Measurements from ENCODE around the gene NSUN3.
"Not testable (repeated sequence)": the region's sequence is repeated elsewhere in the genome, so short reads cannot be mapped to it uniquely, and the experiment has no call there.

NSUN3 gene

DNA sequence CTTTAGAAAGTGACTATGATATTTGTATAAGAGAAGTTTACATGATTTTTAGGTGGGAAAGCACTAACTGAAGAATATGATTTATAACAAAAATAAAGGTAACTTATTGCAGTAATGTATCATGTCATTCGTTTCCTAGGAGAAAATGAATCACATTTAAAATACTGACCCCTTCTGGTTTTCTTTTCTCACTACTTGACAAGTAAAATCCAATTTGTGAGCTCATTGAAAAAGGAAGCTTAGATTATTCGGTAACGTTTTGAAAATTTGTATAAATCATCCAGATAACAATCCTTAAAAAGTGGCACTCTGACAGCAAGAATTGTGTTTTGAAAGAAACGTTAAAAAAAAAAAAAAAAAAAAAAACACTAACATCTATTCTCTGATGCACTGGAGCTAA, 39.0 kb downstream of the NSUN3 start:
- TF ChIP-seq, protein P1, sequence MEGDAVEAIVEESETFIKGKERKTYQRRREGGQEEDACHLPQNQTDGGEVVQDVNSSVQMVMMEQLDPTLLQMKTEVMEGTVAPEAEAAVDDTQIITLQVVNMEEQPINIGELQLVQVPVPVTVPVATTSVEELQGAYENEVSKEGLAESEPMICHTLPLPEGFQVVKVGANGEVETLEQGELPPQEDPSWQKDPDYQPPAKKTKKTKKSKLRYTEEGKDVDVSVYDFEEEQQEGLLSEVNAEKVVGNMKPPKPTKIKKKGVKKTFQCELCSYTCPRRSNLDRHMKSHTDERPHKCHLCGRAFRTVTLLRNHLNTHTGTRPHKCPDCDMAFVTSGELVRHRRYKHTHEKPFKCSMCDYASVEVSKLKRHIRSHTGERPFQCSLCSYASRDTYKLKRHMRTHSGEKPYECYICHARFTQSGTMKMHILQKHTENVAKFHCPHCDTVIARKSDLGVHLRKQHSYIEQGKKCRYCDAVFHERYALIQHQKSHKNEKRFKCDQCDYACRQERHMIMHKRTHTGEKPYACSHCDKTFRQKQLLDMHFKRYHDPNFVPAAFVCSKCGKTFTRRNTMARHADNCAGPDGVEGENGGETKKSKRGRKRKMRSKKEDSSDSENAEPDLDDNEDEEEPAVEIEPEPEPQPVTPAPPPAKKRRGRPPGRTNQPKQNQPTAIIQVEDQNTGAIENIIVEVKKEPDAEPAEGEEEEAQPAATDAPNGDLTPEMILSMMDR (IDR thresholded peaks at IDR 0.05; ENCODE audit: control insufficient read depth, extremely low read depth, insufficient read depth): 0 out of 2 replicates have a peak, but pooled peaks have one; percentile 5
- no peak overlapping the region for H3K4me3 ChIP-seq (ENCODE audit: low read depth, low read length)
- no peak for DNase-seq (ENCODE audit: low read depth)

DNA sequence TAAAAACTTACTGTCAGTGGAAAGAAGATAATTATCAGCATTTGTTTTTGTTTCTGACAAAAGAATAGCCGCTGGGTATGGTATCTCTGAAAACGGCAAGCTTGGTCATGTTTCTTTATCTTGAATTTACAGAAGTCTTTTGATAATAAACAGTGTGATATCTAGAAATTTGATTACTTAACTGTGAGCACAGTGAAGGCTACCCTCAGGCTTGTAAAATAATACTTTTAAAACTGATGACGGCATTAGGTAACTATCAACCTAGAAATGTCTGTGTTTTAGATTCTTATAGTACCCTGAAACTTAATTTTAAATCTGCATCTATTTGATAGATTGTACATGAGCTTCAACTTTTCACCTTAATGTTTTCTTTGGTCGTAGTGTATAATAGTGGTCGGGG, 43.4 kb downstream of the NSUN3 start:
- no peak for DNase-seq (ENCODE audit: low read depth)
- no peak overlapping the region for H3K4me3 ChIP-seq (ENCODE audit: low read depth, low read length)
- TF ChIP-seq, protein P1 (IDR thresholded peaks at IDR 0.05; ENCODE audit: control insufficient read depth, extremely low read depth, insufficient read depth): no peak

DNA sequence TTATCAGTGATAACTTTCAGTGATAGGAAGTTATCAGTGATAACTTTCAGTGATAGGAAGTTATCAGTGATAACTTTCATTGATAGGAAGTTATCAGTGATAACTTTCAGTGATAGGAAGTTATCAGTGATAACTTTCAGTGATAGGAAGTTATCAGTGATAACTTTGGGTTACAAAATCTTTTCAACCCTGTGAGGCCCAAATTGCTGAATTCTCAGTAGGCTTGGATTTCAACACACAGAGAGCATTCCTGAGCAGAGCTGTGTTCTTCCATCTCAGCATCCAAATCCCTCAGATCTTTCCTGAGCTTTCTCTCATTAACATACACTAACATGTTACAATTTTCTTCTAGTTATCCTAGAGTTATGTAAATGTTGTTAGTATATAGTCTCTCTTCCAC, 47.4 kb downstream of the NSUN3 start:
- DNase-seq (ENCODE audit: low read depth); H3K4me3 ChIP-seq (ENCODE audit: low read depth, low read length): not testable (repeated sequence)

DNA sequence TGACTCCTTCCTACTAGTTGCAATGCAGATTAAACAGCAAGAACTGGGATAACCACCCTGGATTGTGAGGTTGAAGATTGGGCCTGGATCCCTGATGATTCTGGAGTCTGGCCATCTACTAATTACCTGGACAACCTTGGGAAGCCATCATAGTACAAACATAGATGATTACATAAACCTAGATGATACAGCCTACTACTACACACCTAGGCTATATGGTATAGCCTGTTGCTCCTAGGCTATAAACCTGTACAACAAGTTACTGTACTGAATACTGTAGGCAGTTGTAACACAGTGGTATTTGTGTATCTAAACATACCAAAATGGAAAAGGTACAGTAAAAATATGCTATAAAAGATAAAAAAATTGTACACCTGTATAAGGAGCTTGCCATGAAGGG, 48.0 kb downstream of the NSUN3 start:
- no peak overlapping the region for H3K4me3 ChIP-seq (ENCODE audit: low read depth, low read length)
- no peak for DNase-seq (ENCODE audit: low read depth)
- TF ChIP-seq, protein P1 (IDR thresholded peaks at IDR 0.05; ENCODE audit: control insufficient read depth, extremely low read depth, insufficient read depth): no peak

DNA sequence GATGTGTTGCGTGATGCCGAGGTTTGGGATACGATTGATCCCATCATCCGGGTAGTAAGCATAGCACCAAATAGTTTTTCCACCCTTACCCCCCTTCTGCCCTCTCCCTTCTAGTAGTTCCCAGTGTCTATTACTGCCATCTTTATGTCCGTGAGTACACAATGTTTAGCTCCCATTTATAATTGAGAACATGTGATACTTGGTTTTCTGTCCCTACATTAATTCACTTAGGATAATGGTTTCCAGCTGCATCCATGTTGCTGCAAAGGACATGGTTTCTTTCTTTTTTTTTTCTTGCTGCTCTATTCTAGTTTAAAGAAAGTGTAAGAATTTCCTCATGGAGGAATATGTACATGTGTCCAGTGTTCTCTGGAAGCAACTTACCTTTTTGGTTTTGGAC, 51.8 kb downstream of the NSUN3 start:
- TF ChIP-seq, protein P1 (IDR thresholded peaks at IDR 0.05; ENCODE audit: control insufficient read depth, extremely low read depth, insufficient read depth): no peak
- DNase-seq (ENCODE audit: low read depth): no peak
- no peak overlapping the region for H3K4me3 ChIP-seq (ENCODE audit: low read depth, low read length)

DNA sequence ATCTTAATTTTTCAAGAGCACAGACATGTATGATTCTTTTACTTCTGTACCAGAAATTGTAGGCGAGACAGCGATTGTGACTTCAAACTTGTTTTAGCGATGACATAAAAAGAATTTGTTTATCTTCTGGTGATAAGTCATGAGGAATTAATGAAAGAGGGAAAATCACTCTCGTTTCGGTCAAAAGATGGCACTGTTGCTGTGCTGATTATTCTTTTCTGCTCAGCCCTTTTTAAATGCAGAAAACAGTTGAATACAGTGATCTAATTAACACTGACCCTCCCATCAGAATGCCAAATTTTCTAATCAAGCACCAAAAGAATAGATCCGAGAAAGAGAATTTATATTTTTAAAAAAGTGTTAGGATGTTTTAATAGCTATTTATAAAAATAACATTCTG, 52.6 kb downstream of the NSUN3 start:
- TF ChIP-seq, protein P1 (IDR thresholded peaks at IDR 0.05; ENCODE audit: control insufficient read depth, extremely low read depth, insufficient read depth): peak; percentile 60
- DNase-seq (ENCODE audit: low read depth): peak; percentile 13
- no peak overlapping the region for H3K4me3 ChIP-seq (ENCODE audit: low read depth, low read length)

DNA sequence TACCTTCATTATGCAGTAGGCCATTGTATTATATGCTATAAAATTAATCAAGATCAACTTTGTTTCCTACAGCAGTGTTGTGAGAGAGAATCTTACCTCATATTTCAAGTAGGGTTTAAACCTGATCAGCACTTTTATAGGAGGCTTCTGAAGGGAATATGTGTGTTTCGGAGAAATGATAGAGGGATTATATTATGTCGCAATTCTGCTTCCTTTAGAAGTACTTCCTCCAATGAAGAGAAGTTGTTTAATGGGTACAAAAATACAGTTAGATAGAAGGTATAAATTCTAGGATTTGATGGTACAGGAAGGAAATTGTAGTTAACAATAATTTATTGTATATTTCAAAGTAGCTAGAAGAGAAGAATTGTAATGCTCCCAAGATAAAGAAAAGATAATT, 54.9 kb downstream of the NSUN3 start:
- no peak for DNase-seq (ENCODE audit: low read depth)
- TF ChIP-seq, protein P1 (IDR thresholded peaks at IDR 0.05; ENCODE audit: control insufficient read depth, extremely low read depth, insufficient read depth): no peak

More for the DNA sequence above, 54.9 kb downstream of the NSUN3 start:
- H3K4me3 ChIP-seq (ENCODE audit: low read depth, low read length): no peak overlapping the region

All from LNCaP clone FGC (cell line).